OCI-M2 (cell line): ENCODE results near the gene RIMKLA.
A peak's percentile ranks its signal among the peaks of the same experiment; 100 is the strongest.

Source experiments
- DNase-seq: peaks from one replicate; lab custom pipeline; 2025; ENCODE audit not compliant: unreplicated experiment; lab: John Stamatoyannopoulos, UW

RIMKLA gene

GRCh38 chr1:42424201-42424600 is 43.6 kb downstream of the RIMKLA start:
- DNase-seq, result no peak

- DNase-seq, result no peak
These were observed 46.6 kb downstream of the RIMKLA start for GRCh38 chr1:42427240-42427639.

- no peak for DNase-seq
These were observed 49.0 kb downstream of the RIMKLA start for GRCh38 chr1:42429603-42430002.

- DNase-seq, result no peak
These were observed 49.9 kb downstream of the RIMKLA start for GRCh38 chr1:42430286-42431135.

GRCh38 chr1:42431514-42431913 is 50.9 kb downstream of the RIMKLA start:
- no peak for DNase-seq

- no peak for DNase-seq
These were observed 52.1 kb downstream of the RIMKLA start for GRCh38 chr1:42432714-42433113.

- no peak for DNase-seq
These were observed 52.8 kb downstream of the RIMKLA start for GRCh38 chr1:42433369-42433768.

- DNase-seq, result no peak
These were observed 53.7 kb downstream of the RIMKLA start for GRCh38 chr1:42434340-42434739.

- DNase-seq, result no peak
These were observed 59.3 kb downstream of the RIMKLA start for GRCh38 chr1:42439940-42440339.

GRCh38 chr1:42442662-42443061 is 62.1 kb downstream of the RIMKLA start:
- no peak for DNase-seq

- no peak for DNase-seq
These were observed 68.7 kb downstream of the RIMKLA start for GRCh38 chr1:42449256-42449655.

- no peak for DNase-seq
These were observed 69.5 kb downstream of the RIMKLA start for GRCh38 chr1:42450061-42450460.

- no peak for DNase-seq
These were observed 72.8 kb downstream of the RIMKLA start for GRCh38 chr1:42453386-42453785.

- DNase-seq, result no peak
These were observed 73.8 kb downstream of the RIMKLA start for GRCh38 chr1:42454403-42454802.

- DNase-seq, result no peak
These were observed 75.6 kb downstream of the RIMKLA start, which contains the start of the genes PPCS and ZMYND12 for GRCh38 chr1:42456010-42456753. Gene PPCS (plus strand): TSS chr1:42456543. CDS start chr1:42456566, 23 bp downstream. Gene ZMYND12 (minus strand): TSS chr1:42456022. CDS start chr1:42455997, 25 bp downstream.

GRCh38 chr1:42456754-42457089 is 76.1 kb downstream of the RIMKLA start:
- no peak for DNase-seq

- no peak for DNase-seq
These were observed 80.6 kb downstream of the RIMKLA start for GRCh38 chr1:42461196-42461595.

- DNase-seq, result peak; percentile 43
These were observed 82.5 kb downstream of the RIMKLA start, which contains the start of gene CCDC30 for GRCh38 chr1:42462828-42463763. Gene CCDC30 (plus strand): TSS chr1:42463286. CDS start chr1:42480552, 17,266 bp downstream.

GRCh38 chr1:42463921-42464320 is 83.3 kb downstream of the RIMKLA start:
- no peak for DNase-seq

- DNase-seq, result no peak
These were observed 85.4 kb downstream of the RIMKLA start for GRCh38 chr1:42466030-42466429.

- DNase-seq, result no peak
These were observed 89.1 kb downstream of the RIMKLA start for GRCh38 chr1:42469727-42470126.
